OCI-LY3 (cell line): ENCODE measurements around the gene SOS2.

Source experiments
- EZH2phosphoT487 ChIP-seq: fragments of 200-600 bp; shearing (Covaris generic); IDR thresholded peaks from 2 replicates; pipeline ENCODE4 v1.6.1; 2018; ENCODE audit warnings: antibody characterized with exemption, mixed run types, low read depth
- TF ChIP-seq, protein P1 (sequence below): fragments of 200-600, 300-600 bp; sonication (generic); IDR thresholded peaks from 2 replicates; pipeline ENCODE4 v1.5.1; 2014; ENCODE audit warnings: antibody characterized with exemption, low read length, low read depth

DNA sequence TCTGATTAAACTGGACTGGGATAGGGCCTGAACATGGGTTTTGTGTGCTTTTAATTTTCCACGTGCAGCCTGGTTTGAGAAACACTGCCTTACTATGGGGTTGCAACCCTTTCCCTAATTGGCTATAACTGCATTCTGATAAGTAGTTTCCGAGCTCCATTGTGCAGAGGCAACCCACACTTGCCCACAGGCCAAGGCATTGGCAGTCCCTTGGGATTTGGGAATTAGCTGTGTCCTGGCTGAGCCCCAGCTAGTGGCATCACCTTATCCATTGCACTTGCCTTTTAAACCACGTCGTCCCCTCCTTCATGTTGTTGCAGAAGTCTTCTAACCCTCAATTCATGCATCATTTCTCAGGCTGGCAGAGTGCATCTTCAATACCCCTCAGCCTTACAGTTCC, 125.2 kb downstream of the SOS2 start:
- TF ChIP-seq, protein P1, sequence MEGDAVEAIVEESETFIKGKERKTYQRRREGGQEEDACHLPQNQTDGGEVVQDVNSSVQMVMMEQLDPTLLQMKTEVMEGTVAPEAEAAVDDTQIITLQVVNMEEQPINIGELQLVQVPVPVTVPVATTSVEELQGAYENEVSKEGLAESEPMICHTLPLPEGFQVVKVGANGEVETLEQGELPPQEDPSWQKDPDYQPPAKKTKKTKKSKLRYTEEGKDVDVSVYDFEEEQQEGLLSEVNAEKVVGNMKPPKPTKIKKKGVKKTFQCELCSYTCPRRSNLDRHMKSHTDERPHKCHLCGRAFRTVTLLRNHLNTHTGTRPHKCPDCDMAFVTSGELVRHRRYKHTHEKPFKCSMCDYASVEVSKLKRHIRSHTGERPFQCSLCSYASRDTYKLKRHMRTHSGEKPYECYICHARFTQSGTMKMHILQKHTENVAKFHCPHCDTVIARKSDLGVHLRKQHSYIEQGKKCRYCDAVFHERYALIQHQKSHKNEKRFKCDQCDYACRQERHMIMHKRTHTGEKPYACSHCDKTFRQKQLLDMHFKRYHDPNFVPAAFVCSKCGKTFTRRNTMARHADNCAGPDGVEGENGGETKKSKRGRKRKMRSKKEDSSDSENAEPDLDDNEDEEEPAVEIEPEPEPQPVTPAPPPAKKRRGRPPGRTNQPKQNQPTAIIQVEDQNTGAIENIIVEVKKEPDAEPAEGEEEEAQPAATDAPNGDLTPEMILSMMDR = no peak
- no peak for TF ChIP-seq EZH2phosphoT487
